Fibroblast of lung (primary cell): ENCODE measurements around the gene C10orf71.

Source experiments
- EZH2 ChIP-seq: IDR thresholded peaks from 2 replicates; pipeline ENCODE4 v1.5.1; 2012; ENCODE audit warnings: low read length, control low read depth, mild to moderate bottlenecking; ENCODE audit errors: missing control alignments
- TF ChIP-seq, protein P1 (sequence below), 2 donors: IDR thresholded peaks in 1 of 2; conservative IDR thresholded peaks in 1 of 2; 1 replicate in 1 of 2; 2 replicates in 1 of 2; pipeline ENCODE4 v1.5.1; 2011 to 2012; ENCODE audit warnings: low read length in 2 of 2, control low read depth in 1 of 2, inconsistent platforms in 1 of 2, low read depth in 1 of 2, mild to moderate bottlenecking in 1 of 2

- TF ChIP-seq, protein P1, sequence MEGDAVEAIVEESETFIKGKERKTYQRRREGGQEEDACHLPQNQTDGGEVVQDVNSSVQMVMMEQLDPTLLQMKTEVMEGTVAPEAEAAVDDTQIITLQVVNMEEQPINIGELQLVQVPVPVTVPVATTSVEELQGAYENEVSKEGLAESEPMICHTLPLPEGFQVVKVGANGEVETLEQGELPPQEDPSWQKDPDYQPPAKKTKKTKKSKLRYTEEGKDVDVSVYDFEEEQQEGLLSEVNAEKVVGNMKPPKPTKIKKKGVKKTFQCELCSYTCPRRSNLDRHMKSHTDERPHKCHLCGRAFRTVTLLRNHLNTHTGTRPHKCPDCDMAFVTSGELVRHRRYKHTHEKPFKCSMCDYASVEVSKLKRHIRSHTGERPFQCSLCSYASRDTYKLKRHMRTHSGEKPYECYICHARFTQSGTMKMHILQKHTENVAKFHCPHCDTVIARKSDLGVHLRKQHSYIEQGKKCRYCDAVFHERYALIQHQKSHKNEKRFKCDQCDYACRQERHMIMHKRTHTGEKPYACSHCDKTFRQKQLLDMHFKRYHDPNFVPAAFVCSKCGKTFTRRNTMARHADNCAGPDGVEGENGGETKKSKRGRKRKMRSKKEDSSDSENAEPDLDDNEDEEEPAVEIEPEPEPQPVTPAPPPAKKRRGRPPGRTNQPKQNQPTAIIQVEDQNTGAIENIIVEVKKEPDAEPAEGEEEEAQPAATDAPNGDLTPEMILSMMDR (conservative IDR thresholded peaks at IDR 0.05 in 1 of 2, IDR thresholded peaks at IDR 0.05 in 1 of 2; ENCODE audit: low read depth in 1 of 2, low read length in 2 of 2), result no peak
- no peak for TF ChIP-seq EZH2
Measured at GRCh38 chr10:49364747-49365146, 65.8 kb downstream of the C10orf71 start.
